HL-60 (cell line): Measurements from ENCODE around the gene RTN4RL2.
"Not testable (repeated sequence)": the region's sequence is repeated elsewhere in the genome, so short reads cannot be mapped to it uniquely, and the experiment has no call there.

Source experiments
- DNase-seq, 2 experiments: peaks; one replicate each; pipeline ENCODE4 v3.0.0-alpha.2; 2010 to 2020; ENCODE audit warnings: low read depth in 1 of 2, low spot score in 1 of 2
- H3K27ac ChIP-seq: fragments of 250-450 bp; sonication (Bioruptor Pico); replicated peaks from 2 replicates; pipeline ENCODE4 v1.5.1; 2020; ENCODE audit warnings: mild to moderate bottlenecking, moderate library complexity
- H3K27me3 ChIP-seq: fragments of 250-450 bp; sonication (Bioruptor Pico); 2 replicates; pipeline ENCODE4 v1.5.1; 2021; ENCODE audit warnings: mild to moderate bottlenecking, moderate library complexity; ENCODE audit not compliant: insufficient read depth, poor library complexity, severe bottlenecking
- H3K4me3 ChIP-seq: replicated peaks from 2 replicates; pipeline ENCODE4 v1.5.1; 2011; ENCODE audit warnings: mild to moderate bottlenecking, control low read depth, low read length; ENCODE audit not compliant: insufficient read depth
- GABPA ChIP-seq: IDR thresholded peaks from 2 replicates; pipeline ENCODE4 v1.6.1; 2012; ENCODE audit warnings: low read depth
- POLR2AphosphoS5 ChIP-seq: IDR thresholded peaks from 2 replicates; pipeline ENCODE4 v1.6.1; 2012; ENCODE audit warnings: low read depth
- SPI1 ChIP-seq: IDR thresholded peaks from 2 replicates; pipeline ENCODE4 v1.6.1; 2012; ENCODE audit warnings: low read depth, mild to moderate bottlenecking, borderline replicate concordance
- TF ChIP-seq, protein P1 (sequence below): IDR thresholded peaks from 2 replicates; pipeline ENCODE4 v1.6.1; 2012; ENCODE audit warnings: low read depth; ENCODE audit not compliant: insufficient replicate concordance
- TF ChIP-seq, protein P2 (sequence below): IDR thresholded peaks from one replicate; pipeline ENCODE4 v1.5.1; 2011; ENCODE audit warnings: low read length, control low read depth, inconsistent platforms; ENCODE audit not compliant: insufficient read depth

The RTN4RL2 gene

DNA sequence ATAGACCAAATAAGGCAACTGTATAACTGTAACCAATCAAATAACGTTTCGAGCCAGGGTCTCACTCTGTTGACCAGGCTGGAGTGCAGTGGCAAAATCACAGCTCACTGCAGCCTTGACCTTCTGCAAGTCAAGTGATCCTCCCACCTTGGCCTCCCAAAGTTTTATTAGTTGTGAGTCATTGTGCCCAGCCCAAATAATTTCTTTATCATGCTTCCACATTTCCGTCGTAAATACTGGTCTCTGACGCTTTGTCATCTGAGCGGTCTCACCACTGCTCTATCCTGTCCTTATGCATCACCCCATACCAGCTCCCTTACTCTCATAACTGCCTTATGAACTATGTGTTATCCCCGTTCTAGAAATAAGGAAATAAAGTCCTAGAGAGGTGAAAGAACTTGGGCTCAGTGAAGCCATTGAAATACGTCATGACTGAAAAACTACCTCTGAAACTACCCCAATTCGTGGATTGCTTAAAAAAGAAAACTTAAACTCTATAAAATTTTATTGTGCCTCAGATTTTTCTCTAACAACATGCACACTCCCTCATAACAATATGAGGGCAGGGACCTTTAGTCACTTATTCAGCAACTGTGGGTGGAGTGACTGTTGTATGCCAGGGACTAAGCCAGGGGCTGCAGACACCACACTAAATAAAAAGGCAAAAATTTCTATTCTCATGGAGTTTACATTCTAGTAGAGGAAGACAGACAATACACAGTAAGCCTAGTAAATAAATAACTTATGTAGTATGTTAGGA lies 15.8 kb upstream of the RTN4RL2 start:
- H3K27ac ChIP-seq: no peak overlapping the region
- TF ChIP-seq, protein P1, sequence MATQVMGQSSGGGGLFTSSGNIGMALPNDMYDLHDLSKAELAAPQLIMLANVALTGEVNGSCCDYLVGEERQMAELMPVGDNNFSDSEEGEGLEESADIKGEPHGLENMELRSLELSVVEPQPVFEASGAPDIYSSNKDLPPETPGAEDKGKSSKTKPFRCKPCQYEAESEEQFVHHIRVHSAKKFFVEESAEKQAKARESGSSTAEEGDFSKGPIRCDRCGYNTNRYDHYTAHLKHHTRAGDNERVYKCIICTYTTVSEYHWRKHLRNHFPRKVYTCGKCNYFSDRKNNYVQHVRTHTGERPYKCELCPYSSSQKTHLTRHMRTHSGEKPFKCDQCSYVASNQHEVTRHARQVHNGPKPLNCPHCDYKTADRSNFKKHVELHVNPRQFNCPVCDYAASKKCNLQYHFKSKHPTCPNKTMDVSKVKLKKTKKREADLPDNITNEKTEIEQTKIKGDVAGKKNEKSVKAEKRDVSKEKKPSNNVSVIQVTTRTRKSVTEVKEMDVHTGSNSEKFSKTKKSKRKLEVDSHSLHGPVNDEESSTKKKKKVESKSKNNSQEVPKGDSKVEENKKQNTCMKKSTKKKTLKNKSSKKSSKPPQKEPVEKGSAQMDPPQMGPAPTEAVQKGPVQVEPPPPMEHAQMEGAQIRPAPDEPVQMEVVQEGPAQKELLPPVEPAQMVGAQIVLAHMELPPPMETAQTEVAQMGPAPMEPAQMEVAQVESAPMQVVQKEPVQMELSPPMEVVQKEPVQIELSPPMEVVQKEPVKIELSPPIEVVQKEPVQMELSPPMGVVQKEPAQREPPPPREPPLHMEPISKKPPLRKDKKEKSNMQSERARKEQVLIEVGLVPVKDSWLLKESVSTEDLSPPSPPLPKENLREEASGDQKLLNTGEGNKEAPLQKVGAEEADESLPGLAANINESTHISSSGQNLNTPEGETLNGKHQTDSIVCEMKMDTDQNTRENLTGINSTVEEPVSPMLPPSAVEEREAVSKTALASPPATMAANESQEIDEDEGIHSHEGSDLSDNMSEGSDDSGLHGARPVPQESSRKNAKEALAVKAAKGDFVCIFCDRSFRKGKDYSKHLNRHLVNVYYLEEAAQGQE: no peak
- no peak for TF ChIP-seq GABPA
- no peak for TF ChIP-seq SPI1
- TF ChIP-seq, protein P2, sequence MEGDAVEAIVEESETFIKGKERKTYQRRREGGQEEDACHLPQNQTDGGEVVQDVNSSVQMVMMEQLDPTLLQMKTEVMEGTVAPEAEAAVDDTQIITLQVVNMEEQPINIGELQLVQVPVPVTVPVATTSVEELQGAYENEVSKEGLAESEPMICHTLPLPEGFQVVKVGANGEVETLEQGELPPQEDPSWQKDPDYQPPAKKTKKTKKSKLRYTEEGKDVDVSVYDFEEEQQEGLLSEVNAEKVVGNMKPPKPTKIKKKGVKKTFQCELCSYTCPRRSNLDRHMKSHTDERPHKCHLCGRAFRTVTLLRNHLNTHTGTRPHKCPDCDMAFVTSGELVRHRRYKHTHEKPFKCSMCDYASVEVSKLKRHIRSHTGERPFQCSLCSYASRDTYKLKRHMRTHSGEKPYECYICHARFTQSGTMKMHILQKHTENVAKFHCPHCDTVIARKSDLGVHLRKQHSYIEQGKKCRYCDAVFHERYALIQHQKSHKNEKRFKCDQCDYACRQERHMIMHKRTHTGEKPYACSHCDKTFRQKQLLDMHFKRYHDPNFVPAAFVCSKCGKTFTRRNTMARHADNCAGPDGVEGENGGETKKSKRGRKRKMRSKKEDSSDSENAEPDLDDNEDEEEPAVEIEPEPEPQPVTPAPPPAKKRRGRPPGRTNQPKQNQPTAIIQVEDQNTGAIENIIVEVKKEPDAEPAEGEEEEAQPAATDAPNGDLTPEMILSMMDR: no peak
- TF ChIP-seq POLR2AphosphoS5: no peak
- no peak for DNase-seq
- no peak overlapping the region for H3K4me3 ChIP-seq
- no peaks in the 10 kb centered on the region for H3K27me3 ChIP-seq

DNA sequence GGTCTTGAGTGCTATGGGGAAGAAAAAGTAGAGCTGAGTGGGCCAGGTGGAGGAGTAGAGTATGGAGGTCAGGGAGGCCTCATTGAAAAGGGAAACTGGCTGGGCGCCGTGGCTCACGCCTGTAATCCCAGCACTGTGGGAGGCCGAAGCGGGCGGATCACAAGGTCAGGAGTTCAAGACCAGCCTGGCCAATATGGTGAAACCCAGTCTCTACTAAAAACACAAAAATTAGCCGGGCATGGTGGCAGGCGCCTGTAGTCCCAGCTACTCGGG lies 15.3 kb upstream of the RTN4RL2 start:
- H3K27me3 ChIP-seq, H3K27ac ChIP-seq, DNase-seq, H3K4me3 ChIP-seq: not testable (repeated sequence)

DNA sequence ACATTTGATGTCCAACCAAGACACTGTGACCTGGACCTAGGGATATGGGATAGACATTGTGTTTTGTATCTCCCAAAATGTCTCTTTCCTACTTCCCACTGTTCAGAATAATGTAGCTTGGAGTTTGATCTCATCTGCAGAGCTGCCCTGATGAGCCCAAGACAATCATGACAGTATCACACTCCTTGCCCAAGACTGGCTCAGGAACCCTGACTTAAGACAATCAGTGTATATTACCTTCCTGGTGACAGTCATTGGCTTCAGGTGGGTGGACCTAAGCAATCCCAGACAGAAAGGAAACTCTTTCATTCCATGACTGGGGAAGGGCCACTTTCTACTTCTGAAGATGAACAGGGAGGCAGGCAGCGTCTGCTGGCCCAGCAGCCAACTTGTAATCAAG lies 14.3 kb upstream of the RTN4RL2 start:
- DNase-seq: no peak
- no peaks in the 10 kb centered on the region for H3K27me3 ChIP-seq
- TF ChIP-seq SPI1 (no peak), POLR2AphosphoS5 (no peak), GABPA (no peak)
- TF ChIP-seq, protein P1: no peak
- TF ChIP-seq, protein P2: no peak
- H3K27ac ChIP-seq: no peak overlapping the region
- H3K4me3 ChIP-seq: no peak overlapping the region

DNA sequence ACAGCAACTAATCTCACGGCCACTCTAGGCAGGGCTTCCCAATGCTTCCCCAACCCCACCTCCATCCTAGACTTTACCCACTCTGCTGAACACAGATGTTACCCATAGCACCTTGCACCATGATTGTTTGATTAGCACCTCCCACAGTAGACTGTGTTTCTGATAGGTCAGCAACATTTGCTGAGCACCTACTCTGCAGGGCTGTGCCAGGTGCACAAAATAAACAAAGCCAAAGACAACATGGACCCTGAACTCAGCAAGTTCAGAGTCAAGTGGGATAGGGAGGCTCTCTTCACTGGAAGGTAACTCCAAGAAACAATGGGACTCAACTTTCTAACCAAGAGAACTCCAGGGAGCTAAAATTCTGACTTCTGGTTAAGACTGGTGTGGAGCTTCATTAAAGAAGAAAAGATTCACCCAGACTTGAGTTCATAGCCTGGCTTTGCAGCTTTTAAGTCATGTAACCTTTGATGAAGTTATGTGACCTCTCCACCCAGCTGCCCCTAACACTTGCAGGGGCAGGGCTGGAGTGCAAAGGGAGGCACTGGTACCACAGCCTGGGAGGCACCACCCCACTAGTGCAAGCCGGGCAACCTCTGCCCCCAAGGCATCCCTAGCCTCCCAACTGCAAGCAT lies 6.7 kb upstream of the RTN4RL2 start:
- no peak overlapping the region for H3K4me3 ChIP-seq
- TF ChIP-seq POLR2AphosphoS5 (no peak), GABPA (no peak), SPI1 (no peak)
- TF ChIP-seq, protein P2: no peak
- TF ChIP-seq, protein P1: no peak
- H3K27me3 ChIP-seq: no peaks in the 10 kb centered on the region
- no peak for DNase-seq
- no peak overlapping the region for H3K27ac ChIP-seq
